Measurements from ENCODE around the gene SLC4A7.

DNA sequence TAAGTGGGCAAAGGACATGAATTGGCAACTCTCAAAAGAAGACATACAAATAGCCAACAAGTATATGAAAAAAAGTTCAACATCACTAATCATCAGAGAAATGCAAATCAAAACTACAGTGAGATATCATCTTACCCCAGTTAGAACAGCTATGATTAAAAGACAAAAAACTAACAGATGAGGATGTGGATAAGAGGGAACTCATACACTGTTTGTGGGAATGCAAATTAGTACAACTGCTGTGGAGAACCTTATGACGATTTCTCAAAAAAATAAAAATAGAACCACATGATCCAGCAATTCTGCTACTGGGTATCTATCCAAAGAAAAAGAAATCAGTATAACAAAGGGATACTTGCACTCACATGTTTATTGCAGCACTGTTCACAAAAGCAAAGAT is 143.7 kb downstream of the SLC4A7 start:
- TF ChIP-seq SPI1 (IDR thresholded peaks at IDR 0.05; ENCODE audit: low read depth, low read length): no peak
- no peak for TF ChIP-seq POLR2A (IDR thresholded peaks at IDR 0.05; ENCODE audit: low read depth, low read length)
- TF ChIP-seq POLR2AphosphoS5 (IDR thresholded peaks at IDR 0.05; ENCODE audit: low read depth, low read length): no peak
